Measurements from ENCODE around the gene VANGL1. TPM values are rescaled to one million over a fixed set of nuclear protein-coding genes. Genes with fewer than 3 reads are reported as not detected.

Gene VANGL1
- total and polyA plus RNA-seq, 12 donors = 2.0 to 19.1 (median 10.6) TPM

- no peak overlapping the region for H3K27ac ChIP-seq
- TF ChIP-seq CTCF (IDR thresholded peaks at IDR 0.05) (no peak), POLR2A (IDR thresholded peaks at IDR 0.05) (no peak)
- no peak overlapping the region for H3K4me3 ChIP-seq
- DNase-seq = no peak
- 93 to 96% (median 93%) methylated on average over 3 of the region's 3 CpGs for WGBS, 4 donors
- intact Hi-C loops (cut with DNase I) = no loop called here
- no peaks in the 10 kb centered on the region for H3K27me3 ChIP-seq
- H3K9me3 ChIP-seq (replicated peaks in 1 of 3) = no peaks in the 10 kb centered on the region
- no peaks in the 10 kb centered on the region for H3K36me3 ChIP-seq (replicated peaks in 1 of 2)
- peaks cover 5 to 19% of the 10 kb centered on the region in 2 donors for H3K4me1 ChIP-seq (replicated peaks in 1 of 2)
These were observed 2.3 kb downstream of the VANGL1 start for GRCh38 chr1:115644109-115644508.

- DNase-seq = peak in 6 of 7 donors; percentile 34 to 74 (median 62)
- no peaks in the 10 kb centered on the region for H3K27me3 ChIP-seq
- peak overlapping the region in 1 of 5 donors; percentile 53 for H3K27ac ChIP-seq
- 28 to 37% (median 32%) methylated on average over 2 of the region's 2 CpGs for WGBS, 4 donors
- H3K36me3 ChIP-seq (replicated peaks in 1 of 2) = no peaks in the 10 kb centered on the region
- TF ChIP-seq CTCF (IDR thresholded peaks at IDR 0.05) = no peak
- TF ChIP-seq POLR2A (IDR thresholded peaks at IDR 0.05) = no peak
- no peak overlapping the region for H3K4me3 ChIP-seq
- H3K4me1 ChIP-seq (replicated peaks in 1 of 2) = peaks cover 17 to 35% of the 10 kb centered on the region in 2 donors
- H3K9me3 ChIP-seq (replicated peaks in 1 of 3) = no peaks in the 10 kb centered on the region
- intact Hi-C loops (cut with DNase I) = no loop called here
These were observed 5.3 kb downstream of the VANGL1 start for GRCh38 chr1:115647047-115647446.

GRCh38 chr1:115647507-115647906 lies 5.7 kb downstream of the VANGL1 start:
- no peak for DNase-seq
- Histone ChIP-seq H3K27ac (no peak overlapping the region), H3K9me3 (replicated peaks in 1 of 3) (no peaks in the 10 kb centered on the region), H3K4me3 (no peak overlapping the region), H3K27me3 (no peaks in the 10 kb centered on the region), H3K4me1 (replicated peaks in 1 of 2) (peaks cover 17 to 40% of the 10 kb centered on the region in 2 donors), H3K36me3 (replicated peaks in 1 of 2) (no peaks in the 10 kb centered on the region)
- no peak for TF ChIP-seq CTCF (IDR thresholded peaks at IDR 0.05)
- no peak for TF ChIP-seq POLR2A (IDR thresholded peaks at IDR 0.05)
- intact Hi-C loops (cut with DNase I) = no loop called here
- WGBS, 4 donors = 41 to 90% (median 75%) methylated on average over 2 of the region's 2 CpGs

GRCh38 chr1:115647919-115648650 lies 6.3 kb downstream of the VANGL1 start:
- H3K36me3 ChIP-seq (replicated peaks in 1 of 2) = no peaks in the 10 kb centered on the region
- no peaks in the 10 kb centered on the region for H3K27me3 ChIP-seq
- WGBS, 4 donors = 77 to 88% (median 83%) methylated on average over 3 of the region's 3 CpGs
- intact Hi-C loops (cut with DNase I) = no loop called here
- H3K27ac ChIP-seq = no peak overlapping the region
- H3K4me3 ChIP-seq = no peak overlapping the region
- peak in 1 of 7 donors; percentile 13 for DNase-seq
- no peak for TF ChIP-seq CTCF (IDR thresholded peaks at IDR 0.05)
- no peak for TF ChIP-seq POLR2A (IDR thresholded peaks at IDR 0.05)
- peaks cover 22 to 45% of the 10 kb centered on the region in 2 donors for H3K4me1 ChIP-seq (replicated peaks in 1 of 2)
- no peaks in the 10 kb centered on the region for H3K9me3 ChIP-seq (replicated peaks in 1 of 3)

Measured in adrenal gland (tissue), 12 donors.